ENCODE results near the gene EHBP1.
"Not testable (repeated sequence)": the region's sequence is repeated elsewhere in the genome, so short reads cannot be mapped to it uniquely, and the experiment has no call there.

Gene EHBP1

DNA sequence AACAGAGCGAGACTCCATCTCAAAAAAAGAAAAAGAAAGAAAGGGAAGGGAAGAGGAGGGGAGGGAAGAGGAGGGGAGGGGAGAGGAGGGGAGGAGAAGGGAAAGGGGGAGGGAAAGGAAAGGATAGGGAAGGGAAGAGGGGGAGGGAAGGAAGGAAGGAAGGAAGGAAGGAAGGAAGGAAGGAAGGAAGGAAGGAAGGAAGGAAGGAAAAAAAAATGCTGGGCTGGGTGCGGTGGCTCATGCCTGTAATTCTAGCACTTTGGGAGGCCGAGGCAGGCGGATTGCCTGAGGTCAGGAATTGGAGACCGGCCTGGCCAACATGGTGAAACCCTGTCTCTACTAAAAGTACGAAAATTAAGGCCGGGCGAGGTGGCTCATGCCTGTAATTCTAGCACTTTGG, 314.2 kb downstream of the EHBP1 start:
- not testable (repeated sequence) for DNase-seq (ENCODE audit: low spot score)

DNA sequence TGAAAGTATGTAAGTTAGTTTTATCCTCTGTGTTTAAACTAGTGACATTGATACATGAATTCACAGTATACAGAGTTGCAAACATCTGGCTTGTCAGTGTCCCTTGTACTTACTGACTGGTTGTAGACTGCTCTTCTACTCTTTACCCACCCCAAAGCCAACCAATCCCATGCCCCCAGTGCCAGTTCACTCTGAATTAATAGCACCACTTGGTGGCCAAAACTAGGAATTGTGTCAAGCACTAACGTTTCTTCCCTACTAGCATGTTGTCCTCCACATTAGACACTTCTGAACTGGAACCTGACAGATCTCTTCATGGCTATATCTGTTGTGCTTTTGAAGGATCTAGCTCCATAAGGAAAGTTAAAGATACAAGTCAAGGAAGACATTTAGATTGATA, 317.9 kb downstream of the EHBP1 start:
- DNase-seq (ENCODE audit: low spot score): no peak

DNA sequence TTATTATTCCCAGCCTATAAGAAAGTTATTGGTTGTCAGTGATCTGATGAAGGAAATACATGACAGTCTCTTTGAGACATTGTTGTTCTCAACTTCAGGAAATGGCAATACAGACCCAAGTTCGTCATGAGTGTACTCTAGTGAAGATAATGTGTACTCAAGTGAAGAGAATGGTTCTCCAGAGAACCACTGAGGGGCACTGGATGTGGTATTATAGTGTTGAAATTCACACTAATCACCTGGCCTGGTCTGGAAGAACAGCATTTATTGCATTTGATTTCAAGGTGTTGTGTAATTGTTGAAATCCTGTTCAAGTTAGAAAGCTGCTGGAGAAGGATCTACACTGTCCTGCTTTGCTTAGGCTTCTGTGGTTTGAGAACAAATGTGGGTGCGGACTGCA, 321.7 kb downstream of the EHBP1 start:
- DNase-seq (ENCODE audit: low spot score): no peak

DNA sequence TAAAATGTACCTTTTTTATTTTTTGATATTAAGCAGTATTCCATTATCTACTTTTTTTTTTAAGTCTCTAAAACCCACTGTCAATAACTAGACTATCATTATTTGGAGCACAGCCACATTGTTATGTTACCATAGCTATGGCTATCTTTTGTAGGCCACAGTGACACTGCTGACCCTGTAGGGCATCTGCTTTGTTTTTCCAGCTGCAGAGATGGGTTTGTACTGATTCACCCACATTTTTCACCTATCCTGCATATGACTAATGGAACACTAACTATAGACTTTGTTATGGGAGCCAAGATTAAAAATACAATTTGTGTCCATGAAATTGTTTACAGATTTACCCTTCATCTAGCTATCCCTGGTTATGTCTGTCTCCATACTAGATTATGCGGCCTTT, 323.5 kb downstream of the EHBP1 start:
- no peak for DNase-seq (ENCODE audit: low spot score)

DNA sequence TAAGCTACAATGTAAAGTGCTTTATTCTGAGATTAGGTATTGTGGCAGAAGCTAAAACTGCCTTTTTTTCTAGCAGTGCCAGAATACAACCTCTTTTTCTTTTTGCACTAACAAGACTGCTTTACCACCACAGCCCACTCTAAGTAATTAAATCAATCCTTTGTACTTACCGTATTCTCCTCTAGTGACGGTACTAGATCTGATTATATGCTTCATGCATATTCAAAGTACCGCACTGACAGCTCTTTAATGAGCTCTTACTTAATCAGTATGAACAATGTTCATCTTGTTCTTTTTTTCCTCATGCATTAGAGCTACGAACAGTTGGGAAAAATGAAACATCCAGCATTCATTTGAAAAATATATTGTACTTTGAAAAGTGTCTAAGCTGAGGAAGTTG, 329.0 kb downstream of the EHBP1 start:
- no peak for DNase-seq (ENCODE audit: low spot score)

DNA sequence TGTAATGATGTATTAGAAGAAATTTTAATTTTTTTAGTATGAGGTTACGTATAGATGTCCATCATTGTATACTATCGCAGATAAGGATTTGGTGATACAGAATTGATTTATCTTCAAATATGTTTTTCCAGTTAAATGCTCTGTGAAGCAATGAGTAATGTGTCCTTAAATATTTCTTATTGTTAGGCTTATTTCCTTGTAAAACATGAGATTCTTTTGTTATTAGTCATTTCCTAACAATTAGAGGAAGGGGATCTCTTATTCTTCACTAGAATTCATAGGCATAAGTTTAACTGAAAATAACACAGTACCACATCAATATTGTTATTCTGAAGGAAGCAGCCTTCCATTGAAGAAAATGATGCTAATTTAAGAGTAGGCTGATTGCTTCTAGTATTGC, 329.7 kb downstream of the EHBP1 start:
- DNase-seq (ENCODE audit: low spot score): no peak

DNA sequence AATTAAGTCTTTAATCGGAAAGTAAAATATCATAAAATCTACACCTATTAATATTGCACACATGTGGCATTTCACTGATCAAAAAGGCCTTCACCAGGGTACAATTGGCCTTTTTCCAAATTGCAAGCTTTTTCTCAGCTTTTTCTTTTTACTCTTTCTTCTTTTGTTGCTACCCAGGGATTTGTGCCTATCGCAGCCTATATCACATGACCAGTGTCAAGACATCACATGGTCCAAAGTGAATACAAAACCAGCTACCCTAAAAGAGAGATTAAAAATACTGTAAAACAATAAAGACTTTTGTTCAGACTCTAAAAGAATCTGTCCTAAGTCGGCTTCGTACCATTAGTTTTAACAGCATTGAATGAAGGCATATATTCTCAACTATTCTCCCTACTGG, 330.1 kb downstream of the EHBP1 start:
- DNase-seq (ENCODE audit: low spot score): no peak

DNA sequence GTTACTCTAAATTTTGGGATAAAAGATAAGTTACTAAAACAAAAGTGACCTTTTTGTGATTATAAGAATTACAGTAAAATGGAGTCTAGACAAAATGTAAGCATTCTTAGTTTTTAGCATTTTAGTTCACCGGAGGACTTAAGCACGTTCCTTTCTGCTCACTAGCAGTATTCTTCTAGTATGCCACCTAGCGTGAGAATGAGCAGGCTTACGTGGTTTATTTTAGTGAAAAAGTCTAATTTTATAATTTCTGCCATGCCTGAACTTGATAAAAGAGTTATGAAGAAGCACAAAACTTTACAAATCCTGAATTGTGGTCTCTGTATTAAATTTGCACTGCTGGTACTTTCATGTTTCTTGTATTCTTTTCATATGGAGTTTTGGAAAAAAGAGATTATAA, 332.5 kb downstream of the EHBP1 start:
- DNase-seq (ENCODE audit: low spot score): no peak

DNA sequence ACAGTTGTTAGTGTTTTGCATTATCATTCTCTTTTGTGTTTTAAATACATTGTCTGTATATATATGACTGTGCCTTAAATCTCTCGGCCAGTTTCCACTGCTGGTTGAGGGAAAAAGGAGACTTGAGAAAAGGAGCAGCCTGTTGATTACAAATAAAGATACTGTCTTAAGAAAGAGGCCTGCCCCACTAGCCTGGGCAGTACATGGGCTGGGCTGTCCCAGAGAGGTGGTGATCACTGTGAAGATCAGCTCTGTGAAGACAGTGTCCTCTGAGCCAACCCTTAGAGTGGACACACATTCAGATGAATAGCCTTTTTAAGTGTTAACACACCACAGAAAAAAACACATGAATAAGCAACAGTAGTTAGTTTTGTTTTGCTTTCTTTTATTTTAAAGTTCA, 335.1 kb downstream of the EHBP1 start:
- no peak for DNase-seq (ENCODE audit: low spot score)

DNA sequence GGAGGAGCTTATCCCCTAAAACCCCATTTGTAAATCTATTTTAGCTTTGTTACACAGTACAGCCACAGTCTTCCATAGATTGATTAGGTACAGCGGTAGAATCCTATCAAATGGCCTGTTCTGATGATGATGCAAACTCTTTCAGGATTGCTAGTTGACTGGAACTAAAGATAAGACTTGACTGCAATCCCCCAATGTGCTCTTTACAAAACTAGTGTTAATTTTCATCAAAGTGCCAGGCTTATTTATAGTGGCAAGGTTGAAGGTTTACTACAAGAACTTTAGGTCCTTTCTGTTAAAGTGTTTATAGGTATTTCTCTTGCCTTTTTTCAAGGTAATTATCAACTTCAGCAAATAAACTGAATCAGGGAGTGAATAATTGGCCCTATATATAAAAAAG, 336.1 kb downstream of the EHBP1 start:
- no peak for DNase-seq (ENCODE audit: low spot score)

DNA sequence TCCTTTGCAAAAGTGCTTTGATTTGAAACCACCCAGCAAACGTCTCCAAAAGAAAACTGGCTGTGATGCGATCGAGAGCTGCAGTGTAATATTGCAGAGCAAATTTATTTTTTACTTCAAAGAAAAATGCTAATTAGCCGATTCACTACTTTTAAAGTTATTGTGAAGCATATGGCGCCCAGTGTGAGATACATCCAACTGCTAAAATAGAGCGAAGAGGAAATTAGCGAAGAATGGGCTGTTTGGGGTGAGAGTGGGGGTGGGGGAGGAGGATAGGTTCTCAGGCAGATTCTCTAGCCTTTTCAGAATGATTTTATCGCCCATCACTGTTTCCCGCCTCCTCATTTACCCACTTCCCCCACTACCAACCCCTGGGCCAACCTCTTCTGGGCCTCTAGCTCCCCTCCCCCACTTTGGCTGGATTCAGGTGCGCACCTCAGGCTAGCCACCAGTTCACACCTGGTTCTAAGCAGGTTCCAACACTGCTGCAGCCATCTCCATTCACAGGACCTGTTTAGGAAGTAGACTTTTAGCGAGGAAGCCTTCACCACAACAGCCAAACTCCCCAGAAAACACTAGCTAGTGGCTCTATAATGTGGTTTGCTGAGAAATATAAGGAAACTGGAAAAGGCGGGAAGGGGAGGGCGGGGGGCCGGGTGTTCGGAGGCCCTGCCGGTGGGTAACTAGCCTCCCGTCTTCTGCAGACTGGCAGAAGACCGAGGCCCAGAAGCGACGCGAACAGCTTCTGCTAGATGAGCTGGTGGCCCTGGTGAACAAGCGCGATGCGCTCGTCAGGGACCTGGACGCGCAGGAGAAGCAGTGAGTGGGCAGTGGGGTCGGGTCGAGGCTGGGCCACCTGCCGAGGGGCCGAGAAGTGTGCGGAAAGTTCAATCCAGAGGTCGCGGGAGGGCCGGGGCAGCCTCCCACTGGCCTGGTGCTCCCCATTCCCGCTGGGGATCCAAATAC, 339.1 kb downstream of the EHBP1 start:
- DNase-seq (ENCODE audit: low spot score): no peak

DNA sequence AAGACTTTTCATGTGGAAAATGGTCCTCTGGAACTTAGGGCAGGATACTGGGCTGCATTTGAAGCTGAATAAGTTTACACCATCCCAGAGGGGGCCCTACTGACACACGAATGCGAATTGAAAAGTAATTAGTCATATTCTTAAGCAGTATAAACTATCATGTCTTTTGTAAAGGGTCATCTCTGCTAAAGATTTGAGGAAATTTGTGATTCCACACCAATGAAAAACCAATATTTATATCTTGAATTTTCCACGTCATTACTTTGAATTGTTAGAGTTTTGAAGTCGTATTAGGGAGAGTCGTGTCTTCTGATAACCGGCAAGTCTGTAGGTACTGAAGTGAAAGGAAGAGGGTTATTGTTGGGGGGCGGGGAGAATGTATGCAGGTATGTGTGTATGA, 341.0 kb downstream of the EHBP1 start:
- no peak for DNase-seq (ENCODE audit: low spot score)

DNA sequence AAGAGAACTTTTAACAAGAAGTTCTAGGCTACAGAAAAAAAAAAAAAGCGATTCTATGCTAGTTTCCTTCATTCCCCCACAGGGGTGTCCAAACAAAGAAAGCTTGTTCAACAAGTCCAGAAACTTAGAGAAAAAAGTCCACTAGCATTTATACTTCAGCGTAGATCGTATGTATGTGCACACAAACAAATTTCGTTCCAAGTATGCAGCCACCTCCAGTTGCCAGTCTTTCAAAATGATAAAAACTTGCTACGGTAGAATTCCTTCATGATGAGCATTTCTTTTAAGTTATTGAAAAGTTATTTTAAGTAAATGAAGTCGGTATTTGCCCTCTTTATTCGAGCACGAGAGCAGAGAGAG, 341.4 kb downstream of the EHBP1 start:
- no peak for DNase-seq (ENCODE audit: low spot score)

DNA sequence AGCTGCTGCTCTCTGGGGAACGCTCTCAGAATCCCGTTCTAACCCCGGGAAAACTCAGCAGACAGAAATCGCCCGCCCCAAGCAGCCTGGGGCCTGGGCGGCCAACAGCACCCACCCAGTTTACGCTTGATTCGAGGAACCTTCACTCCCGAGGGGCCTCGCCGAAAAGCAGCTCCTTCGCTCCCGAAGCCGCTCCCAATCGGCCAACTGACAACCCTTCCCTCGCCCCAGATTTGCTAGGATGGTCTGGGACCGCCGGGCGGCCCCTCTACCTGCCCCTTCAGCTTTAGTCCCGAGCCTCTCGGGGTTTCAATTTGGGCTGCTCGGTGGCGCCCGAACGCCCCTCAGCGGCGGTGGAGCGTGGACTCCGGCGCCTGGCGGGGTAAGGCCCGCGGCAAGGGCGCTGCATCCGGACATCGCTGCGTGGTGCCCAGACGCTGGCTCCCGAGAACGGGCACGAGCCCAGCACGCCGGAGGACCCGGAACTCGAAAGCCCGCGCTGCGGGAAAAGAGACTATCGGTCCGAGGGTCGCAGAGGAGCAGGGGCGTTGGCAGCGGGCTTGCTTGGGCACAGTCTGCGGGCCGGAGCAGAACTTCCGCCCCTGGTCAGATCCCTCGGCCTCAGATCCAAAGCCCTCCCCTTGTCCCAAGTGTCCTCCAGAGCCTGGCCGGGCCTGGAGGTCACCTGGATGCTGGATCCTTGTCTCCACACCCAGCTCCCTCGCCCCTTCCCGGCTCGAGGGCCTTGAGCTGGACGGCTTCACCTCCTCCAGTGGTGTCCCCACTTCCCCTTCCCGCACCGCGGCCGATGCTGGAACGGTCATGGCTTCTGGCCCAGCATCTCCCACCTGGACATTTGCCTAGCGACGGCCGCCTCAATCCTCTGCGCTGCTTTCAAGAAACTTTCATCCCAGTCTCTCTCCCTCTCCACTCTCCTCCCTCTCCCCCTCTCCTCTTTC, 342.1 kb downstream of the EHBP1 start:
- DNase-seq (ENCODE audit: low spot score): no peak

DNA sequence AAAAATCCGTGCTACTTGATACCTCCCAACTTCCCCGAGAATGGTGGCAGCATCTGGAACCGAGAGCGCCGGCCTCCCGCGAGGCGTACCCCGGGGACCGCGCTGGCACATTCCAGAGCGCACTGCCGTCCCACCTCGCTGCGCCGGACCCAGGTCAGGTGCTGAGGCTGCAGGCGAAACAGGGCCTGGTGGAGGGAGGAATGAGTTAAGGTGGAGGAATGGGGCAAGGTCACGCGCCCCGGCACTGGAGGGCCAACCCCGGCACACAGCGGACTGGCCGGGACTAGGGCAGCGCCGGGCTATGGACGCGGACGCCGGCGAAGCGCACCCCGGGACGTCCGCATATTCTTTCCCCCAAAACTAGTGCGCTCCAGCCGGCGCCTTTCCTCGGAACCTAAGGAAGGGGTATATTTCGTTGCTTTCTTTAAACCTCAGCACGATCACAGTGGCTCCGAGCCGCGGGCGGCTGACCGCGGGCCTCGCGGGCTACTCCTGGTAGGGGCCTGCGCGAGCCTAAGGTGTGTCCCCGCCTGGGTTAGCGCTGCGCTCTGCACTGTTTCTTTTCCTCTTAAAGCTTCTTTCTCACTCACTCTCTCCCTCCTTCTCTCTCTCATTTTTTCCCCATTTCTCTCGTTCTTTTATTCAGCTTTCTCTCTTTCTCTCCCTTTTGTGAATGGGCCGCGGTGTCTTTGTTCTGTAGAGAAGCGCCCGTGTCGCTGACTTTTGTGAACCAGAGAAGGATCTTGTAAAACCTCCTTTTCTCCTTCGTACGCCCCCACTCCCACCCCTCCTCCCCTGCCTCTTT, 343.1 kb downstream of the EHBP1 start:
- DNase-seq (ENCODE audit: low spot score): no peak

DNA sequence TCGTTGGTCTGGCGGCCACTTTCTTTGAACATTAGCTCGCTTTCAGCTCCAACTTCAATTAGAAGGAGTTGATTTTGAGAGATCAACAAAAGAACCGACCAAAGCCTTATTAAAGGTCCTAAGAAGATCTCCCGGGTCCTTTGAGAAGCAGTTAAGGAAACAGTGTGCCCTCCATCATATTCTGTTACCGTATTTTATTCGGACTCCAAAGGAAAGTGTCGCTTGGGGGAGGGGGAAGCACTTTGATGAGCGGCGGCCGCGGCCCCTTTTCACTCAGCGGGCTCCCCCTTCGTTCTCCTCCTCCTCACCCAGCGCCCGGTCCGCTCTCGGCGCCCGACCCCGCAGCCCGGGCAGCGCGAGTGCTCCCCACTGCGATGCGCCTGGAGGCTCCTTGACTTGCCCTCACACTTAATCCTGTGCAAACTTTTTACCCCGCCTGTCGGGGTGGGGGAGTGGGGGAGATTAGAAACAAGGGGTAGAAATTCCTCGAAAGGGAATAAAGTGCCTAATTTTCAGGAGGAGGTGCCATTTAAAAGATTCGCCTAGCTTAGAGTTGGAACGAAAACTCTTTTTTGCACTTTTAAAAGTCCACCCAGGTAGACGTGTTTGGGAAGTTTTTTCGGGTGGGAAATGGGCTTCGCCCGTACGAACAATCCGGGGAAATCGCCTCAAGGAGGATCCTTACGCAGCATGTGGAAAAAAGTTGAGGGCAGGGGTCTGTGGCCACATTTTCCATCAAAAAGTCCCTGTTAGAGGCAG, 343.9 kb downstream of the EHBP1 start:
- no peak for DNase-seq (ENCODE audit: low spot score)

DNA sequence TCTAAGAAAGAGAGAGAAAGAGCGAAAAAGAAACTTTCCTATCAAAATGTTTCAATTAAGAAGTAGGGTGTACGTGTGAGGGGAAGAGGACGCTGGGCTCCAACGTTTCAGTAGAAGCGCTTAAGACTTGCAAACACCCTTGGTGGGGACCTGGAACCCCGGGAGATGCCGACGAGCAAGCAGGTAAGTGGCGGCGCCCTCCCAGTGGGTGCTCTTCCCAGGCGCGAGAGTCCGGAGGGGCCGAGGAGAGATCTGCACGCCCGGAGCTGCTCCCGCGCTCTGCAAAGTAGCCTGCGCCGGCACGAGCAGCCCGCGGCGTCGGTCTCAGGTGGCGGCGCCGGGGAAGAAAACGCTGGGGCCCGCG, 344.4 kb downstream of the EHBP1 start:
- DNase-seq (ENCODE audit: low spot score): no peak

DNA sequence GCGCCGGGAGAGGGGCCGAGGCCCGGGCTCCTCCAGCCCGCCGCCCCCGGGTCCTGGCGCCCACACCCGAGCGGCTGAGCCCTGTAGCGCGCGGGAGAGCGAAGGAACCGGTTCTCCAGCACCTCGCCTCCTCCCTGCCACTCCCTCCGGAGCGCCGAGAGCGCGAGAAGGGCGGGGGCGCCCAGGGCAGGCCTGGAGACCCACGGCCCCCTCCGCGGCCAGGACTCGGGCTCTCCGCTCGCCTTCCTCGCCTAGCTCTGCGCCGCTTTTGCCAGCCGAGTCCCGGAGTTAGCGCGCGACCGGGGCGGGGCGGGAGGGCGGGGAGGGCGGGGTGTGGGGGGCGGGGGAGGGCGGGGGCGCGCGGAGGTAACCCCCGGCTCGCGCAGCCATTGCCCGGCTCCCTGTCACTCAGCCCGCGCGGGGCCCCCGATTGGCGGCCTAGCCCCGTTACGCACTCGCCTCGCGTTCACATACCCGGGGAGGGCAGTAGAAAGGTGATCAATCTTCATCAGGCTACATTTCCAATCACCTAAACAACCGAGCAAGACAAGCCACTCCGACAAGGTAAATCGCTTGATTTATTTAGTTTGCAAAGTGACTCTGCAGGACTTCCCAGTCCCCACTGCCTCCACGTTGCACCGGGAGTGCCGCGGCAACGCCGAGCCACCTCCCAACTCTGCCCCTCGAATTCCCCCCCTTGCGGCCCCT, 345.0 kb downstream of the EHBP1 start, which contains the start of gene OTX1:
OTX1 (plus strand) TSS at position 497 of the 708 bp plus-strand sequence. CDS start 2,161 bp downstream, outside the sequence.
- peak; percentile 62 for DNase-seq (ENCODE audit: low spot score)

DNA sequence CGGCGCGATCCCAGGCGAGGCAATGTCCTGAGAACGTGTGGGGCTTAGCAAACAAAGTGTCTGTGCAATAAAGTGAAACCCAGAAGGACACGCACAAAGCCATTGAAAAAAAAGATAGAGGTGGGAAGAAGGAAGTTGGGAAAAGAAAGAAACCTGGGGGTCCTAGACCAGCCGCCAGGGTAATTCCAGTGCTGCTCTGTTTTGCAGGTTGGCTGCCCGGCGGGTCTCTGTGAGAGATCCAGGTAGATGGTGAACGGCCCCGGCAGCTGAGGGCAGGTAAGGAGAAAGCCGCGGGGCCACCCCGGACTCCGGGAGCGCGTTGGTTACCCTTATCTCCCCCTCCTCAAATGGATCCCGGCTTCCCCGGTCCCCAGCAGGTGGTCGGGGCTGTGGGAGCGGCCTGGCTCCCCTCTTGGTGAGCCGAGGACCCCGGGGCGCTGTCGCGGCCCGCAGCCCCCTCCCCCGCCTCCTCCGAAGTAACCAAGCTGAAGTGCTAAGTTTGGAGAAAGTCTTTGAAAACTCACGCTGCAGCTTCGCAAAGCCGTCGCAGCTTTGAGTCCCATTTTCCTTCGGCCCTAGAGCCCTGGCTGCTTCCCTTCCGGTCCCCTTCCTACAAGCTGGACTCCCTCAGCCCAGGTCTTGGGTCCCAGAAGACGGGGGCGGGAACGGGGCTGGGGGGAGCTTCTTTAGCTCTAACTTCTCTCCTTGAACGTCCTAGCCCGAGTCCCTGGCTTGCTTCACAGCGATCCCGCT, 345.7 kb downstream of the EHBP1 start:
- DNase-seq (ENCODE audit: low spot score): no peak

DNA sequence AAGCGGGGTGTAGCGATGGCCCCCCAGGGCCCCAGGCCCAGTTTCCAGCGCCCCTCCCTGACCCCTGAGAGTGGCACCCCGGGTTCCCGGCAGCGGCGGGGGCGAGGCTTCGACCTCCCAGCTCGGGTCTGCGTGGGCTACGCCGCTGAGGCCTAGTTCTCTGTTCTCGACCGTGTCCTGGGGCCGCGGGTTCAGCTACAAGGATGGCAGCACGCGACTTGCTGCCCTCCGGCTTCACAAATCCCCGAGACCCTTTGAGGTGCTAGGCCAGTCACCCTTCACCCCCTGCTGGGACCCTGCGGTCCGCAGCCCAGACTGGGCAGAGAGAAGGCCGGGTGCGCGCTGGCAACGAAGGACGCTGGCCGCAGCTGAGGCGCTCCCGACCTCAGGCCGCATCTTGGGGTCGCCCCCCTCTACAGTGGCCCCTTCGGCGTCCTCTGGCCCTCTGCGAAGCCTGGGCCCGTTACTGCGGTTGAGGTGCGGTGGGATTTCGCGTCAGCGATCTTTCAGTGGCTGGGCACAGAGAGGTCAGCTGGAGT, 346.4 kb downstream of the EHBP1 start:
- DNase-seq (ENCODE audit: low spot score): no peak

All from putamen (tissue), 1 donor.